HG03575 (cell line): Measurements from ENCODE around the gene KSR1.

Source experiments
- ATAC-seq: cut with Tn5 transposase; IDR thresholded peaks from one replicate; pipeline ENCODE4 v1.9.1; 2021; ENCODE audit not compliant: unreplicated experiment, insufficient number of reproducible peaks, low FRiP score; ENCODE audit errors: extremely low read depth

KSR1 gene

DNA sequence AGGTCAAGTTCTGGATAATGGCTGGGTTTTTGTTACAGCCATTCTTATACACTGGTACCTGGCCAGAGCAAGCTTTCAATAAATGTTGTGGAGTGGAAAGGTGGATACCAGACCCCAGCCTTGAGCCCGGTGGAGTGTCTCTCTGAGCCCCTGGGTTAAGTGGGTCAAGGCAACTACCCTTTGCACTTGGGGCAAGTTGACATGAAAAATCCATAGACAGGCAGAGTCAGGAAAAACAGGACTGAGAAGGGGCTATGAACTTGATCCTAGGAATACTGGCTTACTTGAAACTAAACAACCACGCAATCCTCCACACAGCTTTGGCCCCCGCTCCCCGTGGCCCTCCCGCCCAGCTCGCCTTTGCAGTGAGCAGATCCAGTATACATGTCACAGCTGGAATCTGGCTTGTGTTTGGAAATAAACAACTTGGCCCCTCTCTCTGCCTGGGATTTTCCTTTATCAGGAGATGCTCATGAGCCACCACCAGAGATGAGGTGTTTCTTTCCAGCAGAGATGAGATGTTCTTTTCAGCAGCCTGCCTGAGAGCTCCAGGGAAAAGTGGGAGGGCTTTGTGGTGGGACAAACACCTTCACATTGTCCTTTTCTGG is 65.9 kb downstream of the KSR1 start:
- no peak for ATAC-seq

DNA sequence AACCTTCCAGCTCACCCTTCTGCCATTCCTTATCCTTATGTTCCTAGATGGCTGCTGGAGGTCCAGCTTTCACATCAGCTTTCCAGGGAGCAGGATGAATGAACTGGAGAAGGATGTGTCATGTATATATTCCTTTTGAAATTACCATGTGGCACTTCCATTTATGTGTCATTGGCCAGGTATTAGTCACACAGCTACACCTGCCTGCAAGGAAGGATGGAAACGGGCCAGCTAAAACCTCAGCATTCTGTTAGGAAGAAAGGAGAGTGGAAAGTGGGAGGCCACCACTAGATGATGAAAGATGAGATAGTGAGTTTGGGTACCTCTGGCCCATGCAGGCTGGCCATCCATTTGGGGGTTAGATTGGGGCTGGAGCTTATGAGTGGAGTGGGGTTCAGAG is 67.5 kb downstream of the KSR1 start:
- no peak for ATAC-seq

DNA sequence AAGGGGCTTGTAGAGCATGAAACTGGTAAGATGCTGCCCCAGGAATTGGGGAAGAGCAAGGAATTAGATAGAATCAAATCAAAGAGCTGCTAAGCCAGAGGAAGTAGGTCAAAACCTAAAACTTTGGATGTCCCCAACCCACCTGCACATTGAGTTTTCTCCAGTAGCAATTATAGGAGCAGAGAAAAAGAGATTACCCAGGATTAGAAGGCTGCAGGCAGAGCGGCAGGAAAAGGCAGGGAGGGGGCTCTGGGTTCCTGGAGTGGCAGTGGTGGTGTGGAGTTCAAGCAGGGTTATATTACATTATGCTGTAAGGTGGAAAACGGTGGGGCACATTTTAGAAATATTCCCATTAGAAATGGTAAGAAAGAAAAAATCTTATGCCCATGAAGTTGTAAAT is 68.3 kb downstream of the KSR1 start:
- ATAC-seq, result no peak

DNA sequence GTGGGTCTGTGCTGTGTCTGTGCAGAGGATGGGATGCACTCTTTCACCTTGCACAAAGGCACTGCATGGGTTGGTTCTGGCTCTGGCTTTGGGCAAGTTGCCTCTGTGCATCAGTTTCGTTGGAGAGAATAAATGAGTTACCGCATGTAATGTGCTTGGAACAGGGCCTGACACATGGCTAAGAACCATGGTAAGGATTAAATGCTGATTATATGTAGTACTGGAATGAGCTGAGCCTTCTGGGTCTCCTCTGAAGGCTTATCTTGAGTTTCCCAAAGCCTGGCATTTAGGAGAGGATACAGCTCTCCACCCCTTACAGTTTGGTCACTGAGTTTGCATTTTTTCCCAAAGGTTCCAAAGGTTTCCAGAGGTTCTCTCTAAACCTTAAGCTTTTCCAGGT is 69.1 kb downstream of the KSR1 start:
- ATAC-seq, result no peak

DNA sequence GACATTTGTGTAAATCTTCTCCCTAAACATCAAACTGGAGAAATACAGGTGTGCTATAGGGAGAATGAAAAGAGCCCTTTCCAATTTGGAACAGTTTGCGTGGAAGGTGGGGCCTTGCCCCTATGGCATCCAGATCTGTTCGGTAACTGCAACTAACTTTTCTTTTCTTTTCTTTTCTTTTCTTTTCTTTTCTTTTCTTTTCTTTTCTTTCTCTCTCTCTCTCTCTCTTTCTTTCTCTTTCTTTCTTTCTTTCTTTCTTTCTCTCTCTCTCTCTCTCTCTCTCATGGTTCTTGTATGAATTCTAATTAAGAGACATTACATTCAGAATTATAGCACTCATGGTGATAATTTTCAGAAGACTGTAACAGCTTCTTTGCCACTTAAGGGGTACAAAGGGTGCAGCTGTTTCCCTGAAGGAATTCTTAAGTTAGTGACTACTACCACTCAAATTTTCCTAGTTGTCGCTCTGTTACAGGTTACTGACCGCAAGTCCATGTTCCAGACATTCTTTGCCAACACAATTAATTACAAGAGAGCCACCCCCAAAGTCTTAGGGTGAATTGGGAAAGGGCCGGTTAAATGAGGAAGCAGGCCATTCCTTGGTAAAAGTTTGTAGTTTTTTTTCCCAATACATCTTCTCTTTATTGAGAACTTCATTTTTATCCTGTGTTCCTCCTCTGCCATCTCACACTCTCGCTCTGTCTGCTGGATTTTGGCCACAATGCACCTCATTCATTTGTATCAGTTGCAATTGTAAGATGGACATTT is 69.8 kb downstream of the KSR1 start:
- no peak for ATAC-seq

DNA sequence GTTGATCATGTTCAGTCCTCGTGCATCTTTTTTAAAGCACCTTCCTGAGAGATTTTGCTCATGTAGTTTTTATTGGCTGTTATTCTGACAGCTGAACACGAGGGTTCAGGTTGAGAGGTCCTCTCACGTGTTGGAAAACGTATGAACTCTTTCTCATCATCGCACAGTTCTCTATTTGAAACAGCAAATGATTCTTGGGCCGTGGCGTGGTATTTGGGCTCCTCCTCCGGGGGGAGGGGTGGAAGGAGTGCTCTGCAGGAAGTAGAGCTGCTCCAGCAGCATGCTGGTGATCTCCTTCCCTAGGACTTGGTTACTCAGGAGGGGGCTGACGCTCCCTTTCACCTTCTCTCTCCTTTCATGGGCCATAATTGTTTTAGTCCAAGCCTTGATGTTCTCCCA is 70.4 kb downstream of the KSR1 start:
- no peak for ATAC-seq

DNA sequence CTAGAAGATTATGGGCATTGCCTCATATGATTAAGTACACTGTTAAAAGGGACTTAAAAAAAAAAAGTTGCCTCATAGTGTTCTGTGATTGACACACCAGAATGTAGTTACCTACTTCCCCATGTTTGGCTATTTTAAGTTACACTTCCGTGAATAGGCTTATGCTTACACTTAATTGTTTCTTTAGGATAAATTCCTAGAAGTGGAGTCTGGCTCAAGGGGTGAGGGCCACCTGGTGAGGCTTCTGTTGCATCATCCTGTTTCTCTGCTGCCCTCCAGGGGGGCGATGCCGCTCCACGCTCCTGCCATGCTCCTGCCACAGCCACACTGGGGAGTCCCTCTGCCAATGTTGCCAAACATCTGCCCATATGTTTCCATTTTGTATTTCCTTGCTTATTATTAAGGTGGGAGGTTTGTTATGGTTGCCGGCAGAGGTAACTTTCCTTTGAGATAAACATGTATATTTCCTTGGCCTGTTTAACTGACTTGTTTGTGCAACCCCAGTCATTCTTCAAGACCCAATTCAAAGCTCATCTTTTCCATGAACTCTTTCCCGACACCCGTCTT is 73.1 kb downstream of the KSR1 start:
- no peak for ATAC-seq

DNA sequence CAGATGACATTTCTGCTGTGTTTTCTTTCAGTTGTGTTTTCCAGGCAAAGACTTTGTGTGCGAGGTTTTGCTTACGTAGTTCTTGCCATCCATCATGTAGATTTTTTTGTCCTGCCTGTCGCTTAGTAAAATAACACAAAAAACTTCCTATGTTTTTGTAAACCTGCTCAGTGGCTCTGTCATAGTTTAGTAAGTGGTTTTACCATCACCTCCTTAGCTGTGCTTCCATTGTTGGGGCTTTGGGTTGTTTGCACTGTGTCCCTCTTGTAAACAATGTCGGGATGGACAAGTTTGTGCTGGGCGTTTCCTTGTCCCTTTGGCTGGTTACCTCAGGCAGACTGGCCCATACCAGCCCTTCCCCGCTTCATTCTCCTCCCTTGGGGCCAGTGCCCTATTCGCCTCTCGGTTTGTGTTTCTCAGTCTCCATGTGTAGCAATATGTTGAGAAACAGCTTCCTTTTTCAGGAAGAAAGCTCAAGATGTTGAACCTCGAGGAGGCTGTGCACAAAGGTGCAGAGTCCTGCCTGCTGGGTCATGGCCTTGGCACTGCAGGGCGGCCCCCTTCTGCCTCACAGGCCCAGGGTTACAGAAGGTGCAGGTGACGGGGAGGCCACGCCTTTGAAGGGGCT is 74.6 kb downstream of the KSR1 start:
- no peak for ATAC-seq

DNA sequence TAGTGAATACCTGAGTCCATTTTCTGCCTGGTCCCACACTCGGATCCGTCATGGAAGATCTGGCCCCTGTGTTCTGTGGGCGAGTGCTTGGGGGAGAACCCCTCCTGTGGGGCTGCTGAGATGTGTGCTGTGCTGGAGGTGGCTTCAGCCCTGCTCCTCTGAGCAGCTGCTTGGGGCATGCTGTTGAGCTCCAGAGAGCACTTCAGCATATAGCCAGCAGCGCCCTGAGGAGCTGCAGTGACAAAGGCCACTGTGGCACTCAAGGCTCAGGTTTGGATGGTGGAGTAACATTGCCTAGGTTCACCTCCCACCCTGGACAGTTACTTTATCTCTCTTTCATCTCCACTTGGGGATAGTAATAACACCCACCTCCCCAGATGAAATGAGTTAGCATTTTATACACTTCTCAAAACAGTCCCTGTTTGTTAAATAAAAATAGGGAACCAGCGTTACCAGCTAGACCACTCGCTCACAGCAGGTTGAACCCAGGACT is 75.3 kb downstream of the KSR1 start:
- ATAC-seq, result no peak

DNA sequence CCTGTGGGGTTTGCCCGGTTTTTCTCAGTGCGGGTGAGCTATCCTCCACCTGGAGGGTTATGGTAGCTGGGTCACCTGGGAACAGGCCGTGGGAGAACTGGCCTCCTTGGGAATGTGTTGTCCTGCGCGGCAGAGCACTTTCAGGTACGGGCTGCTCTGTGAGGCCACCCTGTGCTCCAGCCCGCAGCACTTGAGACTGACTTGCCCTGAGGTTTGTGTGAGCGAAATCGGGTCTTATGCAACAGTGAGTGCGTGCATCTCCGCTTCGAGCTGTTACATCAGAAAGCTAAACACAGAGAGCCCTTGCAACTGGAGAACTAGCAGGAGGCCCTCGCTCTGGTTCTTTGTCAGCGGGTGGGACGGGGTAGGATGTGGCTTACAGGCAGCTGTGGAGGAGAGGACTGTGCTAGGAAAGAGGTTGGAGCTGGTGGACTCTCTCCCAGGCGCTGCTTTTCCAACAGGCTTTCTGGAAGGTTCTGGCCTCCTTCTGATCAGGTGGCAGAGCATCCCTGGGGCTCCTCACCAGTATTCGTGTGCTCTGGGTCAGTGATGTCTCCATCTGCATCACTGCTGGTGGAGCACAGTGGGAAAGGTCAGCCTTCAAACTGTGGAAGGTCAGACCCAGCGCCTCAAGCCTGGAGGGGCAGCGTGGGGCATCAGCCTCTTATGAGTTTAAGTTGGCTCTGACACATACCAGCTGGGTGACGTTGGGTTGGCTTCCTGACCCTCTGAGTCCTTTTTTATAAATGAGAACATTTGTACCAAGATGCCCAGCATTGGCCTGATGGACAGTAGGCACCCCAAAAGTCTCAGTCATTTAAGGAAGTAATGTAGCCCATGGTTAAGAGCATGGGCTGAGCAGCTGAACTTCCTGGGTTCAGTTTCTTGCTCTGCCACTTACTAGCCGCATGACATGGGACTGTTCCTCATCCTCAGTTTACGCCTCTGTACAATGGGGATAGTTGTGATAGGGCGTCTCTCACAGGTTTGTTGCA is 76.3 kb downstream of the KSR1 start:
- no peak for ATAC-seq

DNA sequence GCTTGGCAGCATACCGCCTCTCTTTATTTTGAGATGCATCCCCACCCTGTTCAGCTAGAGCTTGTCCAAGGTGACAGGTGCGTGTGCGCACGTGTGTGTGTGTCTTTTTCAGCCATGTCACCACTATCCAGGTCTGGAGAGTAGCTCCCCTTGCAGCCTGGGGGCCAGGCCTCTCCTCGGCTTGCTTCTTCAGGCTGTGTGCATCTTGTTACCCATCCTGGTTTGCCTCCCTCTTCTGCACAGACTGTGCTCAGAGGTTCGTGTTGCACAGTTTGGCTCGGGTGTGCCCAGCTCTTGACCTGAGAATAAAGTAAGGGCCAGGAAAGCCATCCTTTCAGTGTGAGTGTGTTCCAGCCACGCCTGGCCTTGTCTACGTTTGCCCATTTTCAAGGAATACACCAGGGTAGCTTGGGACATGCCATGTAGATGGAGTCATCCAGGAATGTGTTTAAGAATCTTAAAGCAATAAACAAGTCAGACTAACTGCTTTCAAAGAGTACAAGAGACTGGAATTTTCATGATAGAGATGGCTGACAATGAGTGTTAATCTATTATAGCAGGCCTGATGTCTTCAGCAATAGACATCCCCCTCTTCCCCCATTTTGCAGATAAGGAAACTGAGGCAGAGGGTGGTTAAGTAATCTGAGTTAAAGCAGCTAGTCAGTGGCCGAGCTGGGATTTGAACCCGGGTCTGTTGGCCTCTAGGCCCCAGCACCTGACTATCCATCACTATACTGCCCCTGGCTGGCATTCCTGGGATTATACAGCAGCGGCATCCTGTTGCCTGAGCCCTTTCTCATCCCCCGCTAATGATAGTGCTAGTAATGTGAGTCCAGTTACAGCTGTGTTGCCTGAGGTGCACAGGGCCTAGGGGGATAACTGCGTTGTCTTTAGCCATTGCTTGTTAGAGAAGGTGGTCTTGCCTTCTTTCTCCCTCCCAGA is 77.9 kb downstream of the KSR1 start:
- ATAC-seq, result no peak

DNA sequence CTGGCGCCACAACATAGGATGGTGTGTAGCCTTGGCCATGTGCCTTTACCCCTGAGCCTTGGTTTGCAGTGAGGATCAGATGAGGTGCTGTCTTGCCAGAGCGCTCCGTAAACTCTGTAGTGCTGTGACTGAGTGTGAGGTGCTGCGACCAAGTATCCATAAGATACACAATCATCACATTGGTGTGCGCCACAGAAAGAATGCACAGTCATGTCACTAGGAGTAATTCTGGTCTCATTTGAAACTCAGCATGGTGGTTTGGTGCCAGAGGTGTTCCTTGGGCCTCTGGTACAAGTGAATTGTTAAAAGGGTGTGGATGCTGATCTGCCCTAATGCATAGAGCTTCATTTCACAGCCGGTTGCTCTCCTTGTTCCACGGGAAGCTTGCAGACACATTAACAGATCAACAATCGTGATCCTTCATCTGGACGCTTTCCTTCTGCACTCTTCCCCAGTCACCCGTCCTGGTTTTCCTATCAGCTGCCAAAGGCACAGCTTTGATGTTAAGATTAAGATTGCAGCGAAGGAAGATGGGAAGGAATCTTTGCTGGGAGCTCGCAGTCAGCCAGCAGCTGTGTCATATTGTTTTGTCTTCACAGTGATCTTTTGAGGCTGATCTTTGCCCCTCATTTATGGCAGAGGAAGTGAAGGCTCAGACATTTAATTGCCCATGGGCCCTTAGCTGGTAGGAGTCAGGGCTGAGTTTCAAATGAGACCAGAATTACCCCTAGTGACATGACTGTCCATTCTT is 79.1 kb downstream of the KSR1 start:
- no peak for ATAC-seq

DNA sequence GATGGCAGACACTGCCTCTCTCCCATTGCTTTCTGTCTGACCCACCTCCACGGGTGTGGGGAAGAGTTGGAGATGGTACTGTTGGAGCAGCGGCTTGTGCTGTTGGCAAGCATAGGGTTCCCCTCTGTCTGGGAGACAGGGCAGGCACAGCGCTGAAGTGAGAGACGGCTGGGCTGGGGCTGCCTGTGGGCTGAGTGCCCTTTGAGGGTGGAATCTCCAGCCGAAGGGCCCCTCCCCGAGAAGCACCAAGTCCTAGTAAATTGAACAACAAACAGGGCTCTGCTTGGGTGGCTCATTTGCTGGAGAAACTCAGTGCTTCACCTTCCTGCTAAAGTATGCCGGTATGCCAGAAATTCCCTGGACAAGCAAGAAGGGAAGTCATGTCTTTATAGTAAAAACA is 79.7 kb downstream of the KSR1 start:
- no peak for ATAC-seq

DNA sequence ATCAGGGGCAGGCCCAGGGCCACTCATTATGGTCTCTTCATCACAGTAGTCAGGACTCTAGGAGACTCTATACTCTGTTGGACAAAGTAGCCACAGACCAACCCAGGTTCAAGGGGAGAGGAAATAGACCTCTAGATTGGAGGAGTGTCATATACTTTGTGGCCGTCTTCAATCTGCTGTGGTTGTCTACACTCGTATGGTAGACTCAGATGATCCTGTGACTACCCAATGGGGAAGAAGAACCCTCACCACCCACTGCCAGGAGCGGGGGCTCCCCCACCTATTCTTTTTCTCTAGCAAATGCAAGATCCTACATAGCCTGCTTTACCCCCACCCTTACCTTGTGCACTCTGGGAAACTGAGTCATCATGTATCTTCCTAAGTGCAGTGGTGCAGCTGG is 80.5 kb downstream of the KSR1 start:
- no peak for ATAC-seq

DNA sequence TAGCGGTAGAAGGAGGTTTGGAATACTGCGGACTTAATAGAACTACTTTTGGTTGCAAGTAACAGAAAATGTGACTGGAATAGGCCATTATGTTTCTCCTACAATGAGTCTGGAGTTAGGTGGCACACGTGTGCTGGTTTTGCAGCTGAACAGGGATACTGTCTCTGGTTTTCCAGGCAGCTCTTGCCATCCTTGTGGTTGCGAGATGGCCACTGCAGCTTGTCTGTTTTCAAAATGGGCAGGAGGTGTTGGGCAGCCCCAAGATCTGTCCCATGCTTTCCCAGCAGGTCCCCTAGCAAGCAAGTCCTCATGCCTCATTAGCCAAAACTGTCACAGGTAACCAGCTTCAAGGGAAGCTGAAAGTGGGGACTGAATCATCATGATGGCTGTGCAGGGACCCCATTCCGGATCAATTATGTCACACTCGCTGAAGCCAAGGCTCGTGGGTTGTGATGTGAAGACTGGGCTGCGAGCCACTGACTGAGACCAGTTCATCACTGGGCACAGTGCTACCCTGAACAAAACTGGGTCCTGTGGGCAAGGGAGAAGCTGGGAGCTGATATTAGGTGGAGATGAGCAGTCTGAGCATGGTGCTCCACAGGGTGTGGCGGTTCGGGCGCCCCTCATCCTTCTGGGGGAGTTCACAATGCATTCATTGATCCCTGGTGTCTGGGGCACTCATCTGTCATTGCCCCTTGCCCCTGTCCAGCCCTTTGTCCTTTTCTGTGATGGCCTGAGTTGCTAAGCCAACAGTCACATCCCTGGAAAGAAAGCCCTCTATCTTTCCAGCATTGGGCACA is 82.1 kb downstream of the KSR1 start:
- ATAC-seq, result no peak

DNA sequence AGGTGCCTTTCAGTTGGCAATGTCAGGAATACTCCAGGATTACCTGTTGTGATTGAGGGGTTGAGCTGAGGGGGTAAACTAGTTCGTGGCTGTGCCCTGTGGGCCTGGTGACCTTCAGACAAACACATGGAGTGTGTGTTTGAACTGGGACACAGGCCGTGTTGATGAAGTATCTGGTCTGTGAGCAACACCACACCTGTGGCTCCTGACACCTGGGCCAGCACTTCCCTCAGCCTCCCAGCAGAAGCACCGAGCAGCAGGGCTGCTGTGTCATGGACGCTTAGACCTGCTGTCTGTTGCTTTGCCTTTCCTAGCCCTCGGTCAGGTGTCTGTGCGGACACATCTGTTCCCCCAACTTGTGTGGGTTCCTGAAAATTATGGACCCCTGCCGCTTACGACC is 82.9 kb downstream of the KSR1 start:
- ATAC-seq, result no peak
